ENCODE data around the gene SLC1A2.
A peak's percentile ranks its signal among the peaks of the same experiment; 100 is the strongest.

Gene SLC1A2

GRCh38 chr11:35414311-35414710 is 5.0 kb downstream of the SLC1A2 start:
- TF ChIP-seq, protein P1, sequence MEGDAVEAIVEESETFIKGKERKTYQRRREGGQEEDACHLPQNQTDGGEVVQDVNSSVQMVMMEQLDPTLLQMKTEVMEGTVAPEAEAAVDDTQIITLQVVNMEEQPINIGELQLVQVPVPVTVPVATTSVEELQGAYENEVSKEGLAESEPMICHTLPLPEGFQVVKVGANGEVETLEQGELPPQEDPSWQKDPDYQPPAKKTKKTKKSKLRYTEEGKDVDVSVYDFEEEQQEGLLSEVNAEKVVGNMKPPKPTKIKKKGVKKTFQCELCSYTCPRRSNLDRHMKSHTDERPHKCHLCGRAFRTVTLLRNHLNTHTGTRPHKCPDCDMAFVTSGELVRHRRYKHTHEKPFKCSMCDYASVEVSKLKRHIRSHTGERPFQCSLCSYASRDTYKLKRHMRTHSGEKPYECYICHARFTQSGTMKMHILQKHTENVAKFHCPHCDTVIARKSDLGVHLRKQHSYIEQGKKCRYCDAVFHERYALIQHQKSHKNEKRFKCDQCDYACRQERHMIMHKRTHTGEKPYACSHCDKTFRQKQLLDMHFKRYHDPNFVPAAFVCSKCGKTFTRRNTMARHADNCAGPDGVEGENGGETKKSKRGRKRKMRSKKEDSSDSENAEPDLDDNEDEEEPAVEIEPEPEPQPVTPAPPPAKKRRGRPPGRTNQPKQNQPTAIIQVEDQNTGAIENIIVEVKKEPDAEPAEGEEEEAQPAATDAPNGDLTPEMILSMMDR (IDR thresholded peaks at IDR 0.05) = no peak
- Histone ChIP-seq H3K27ac (no peak overlapping the region), H3K4me3 (no peak overlapping the region)
- no peak for DNase-seq (ENCODE audit: low spot score)

DNA sequence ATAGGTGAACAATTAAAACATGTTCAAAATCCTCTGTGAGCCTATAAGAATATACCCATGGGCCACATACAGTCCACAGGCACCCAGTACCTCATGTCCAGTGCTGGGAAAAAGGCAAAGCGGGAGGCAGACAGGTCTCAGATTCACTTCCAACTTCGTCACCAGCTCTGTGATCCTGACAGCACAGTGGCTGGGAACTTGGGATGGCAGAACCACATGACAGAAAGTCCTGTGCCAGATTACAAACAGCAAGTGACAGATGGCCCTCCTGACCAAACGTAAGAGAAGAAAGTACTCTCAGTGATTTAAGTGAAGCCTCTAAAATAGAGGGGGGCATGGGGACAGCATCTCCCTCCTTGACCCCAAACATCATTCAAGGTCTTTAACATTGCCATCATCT is 5.8 kb downstream of the SLC1A2 start:
- H3K4me3 ChIP-seq = no peak overlapping the region
- TF ChIP-seq, protein P1 (IDR thresholded peaks at IDR 0.05) = no peak
- H3K27ac ChIP-seq = no peak overlapping the region
- DNase-seq (ENCODE audit: low spot score) = no peak

- no peak for DNase-seq (ENCODE audit: low spot score)
- TF ChIP-seq, protein P1 (IDR thresholded peaks at IDR 0.05) = no peak
- no peak overlapping the region for H3K4me3 ChIP-seq
- no peak overlapping the region for H3K27ac ChIP-seq
Observed at GRCh38 chr11:35412285-35412684, 7.1 kb downstream of the SLC1A2 start.

GRCh38 chr11:35407041-35407440 is 12.3 kb downstream of the SLC1A2 start:
- TF ChIP-seq, protein P1 (IDR thresholded peaks at IDR 0.05) = no peak
- no peak overlapping the region for H3K4me3 ChIP-seq
- H3K27ac ChIP-seq = no peak overlapping the region
- DNase-seq (ENCODE audit: low spot score) = no peak

DNA sequence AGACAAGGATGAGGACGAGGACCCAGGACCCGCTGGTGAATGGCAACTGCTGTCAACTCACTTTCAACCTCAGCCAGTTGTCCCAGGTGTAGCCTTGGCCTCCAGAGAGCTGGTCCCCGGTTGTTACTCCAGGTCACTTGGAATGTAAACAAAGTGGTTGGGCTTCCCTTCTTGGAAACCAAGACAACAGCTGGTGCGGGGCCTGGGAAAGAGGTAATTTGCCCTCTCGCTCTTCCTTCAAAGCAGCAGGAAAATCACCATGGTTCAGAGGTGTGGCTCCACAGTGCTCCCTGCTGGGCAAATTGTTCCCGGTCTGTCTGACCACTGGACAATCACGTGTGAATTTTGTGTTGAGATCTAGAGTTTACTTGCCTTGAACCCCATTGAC is 15.0 kb downstream of the SLC1A2 start:
- H3K27ac ChIP-seq = no peak overlapping the region
- TF ChIP-seq, protein P1 (IDR thresholded peaks at IDR 0.05) = peak; percentile 27
- peak overlapping the region; percentile 9 for H3K4me3 ChIP-seq
- no peak for DNase-seq (ENCODE audit: low spot score)

GRCh38 chr11:35403765-35404387 is 15.5 kb downstream of the SLC1A2 start:
- no peak overlapping the region for H3K4me3 ChIP-seq
- no peak overlapping the region for H3K27ac ChIP-seq
- DNase-seq (ENCODE audit: low spot score) = no peak
- TF ChIP-seq, protein P1 (IDR thresholded peaks at IDR 0.05) = no peak

Measured in coronary artery (tissue), 2 donors.